PC-3 (cell line): ENCODE data around the gene SECISBP2L. TPM values are rescaled to one million over a fixed set of nuclear protein-coding genes. Genes with fewer than 3 reads are reported as not detected.

Source experiments
- ATAC-seq: fragments of 200-7000 bp; cut with Tn5 transposase; 2 replicates; pipeline ENCODE4 v1.9.1; 2020; ENCODE audit warnings: mild to moderate bottlenecking, moderate library complexity
- BruUV-seq: library from RNA; stranded (reverse); fragments of 400-500 nt; replicated peaks from 2 replicates; lab custom pipeline; 2021; lab: Mats Ljungman, UMichigan
- CTCF ChIA-PET: fragments of 300-600 bp; sonication (Branson Sonifier 250); formaldehyde crosslinking; loops from one replicate; lab custom pipeline; 2022; ENCODE audit warnings: antibody characterized with exemption; lab: Charles Lee
- POLR2A ChIA-PET: fragments of 300-600 bp; sonication (Branson Sonifier 250); formaldehyde crosslinking; loops from one replicate; lab custom pipeline; 2022; ENCODE audit warnings: antibody characterized with exemption; ENCODE audit not compliant: unreplicated experiment; lab: Charles Lee
- DNase-seq: peaks from one replicate; pipeline ENCODE4 v3.0.0-alpha.2; 2015
- H2AFZ ChIP-seq: fragments of 300-600 bp; sonication (generic); 2 replicates; pipeline ENCODE4 v1.6.0; 2016; ENCODE audit warnings: antibody characterized with exemption, low read length
- H3F3A ChIP-seq: fragments of 300-600 bp; sonication (generic); one replicate; pipeline ENCODE4 v1.6.0; 2017; ENCODE audit warnings: antibody characterized with exemption, low read length, control low read depth, mild to moderate bottlenecking; ENCODE audit not compliant: unreplicated experiment
- H3K27ac ChIP-seq: fragments of 300-600 bp; sonication (generic); 2 replicates; pipeline ENCODE4 v1.5.1; 2016; ENCODE audit warnings: mild to moderate bottlenecking, low read length
- H3K27me3 ChIP-seq: fragments of 300-600 bp; sonication (generic); 2 replicates; pipeline ENCODE4 v1.6.1; 2016; ENCODE audit warnings: low read length, mixed read lengths
- H3K36me3 ChIP-seq: fragments of 300-600 bp; sonication (generic); 2 replicates; pipeline ENCODE4 v1.6.1; 2016; ENCODE audit warnings: low read depth, mixed run types, low read length, mixed read lengths
- H3K4me1 ChIP-seq: fragments of 300-600 bp; sonication (generic); 2 replicates; pipeline ENCODE4 v1.5.1; 2016; ENCODE audit warnings: low read length; ENCODE audit not compliant: insufficient read depth
- H3K4me2 ChIP-seq: fragments of 300-600 bp; sonication (generic); 2 replicates; pipeline ENCODE4 v1.6.0; 2016; ENCODE audit warnings: low read length
- H3K4me3 ChIP-seq: fragments of 300-600 bp; sonication (generic); 2 replicates; pipeline ENCODE4 v1.5.1; 2016; ENCODE audit warnings: mild to moderate bottlenecking, low read length, mixed read lengths
- H3K79me2 ChIP-seq: fragments of 300-600 bp; sonication (generic); 2 replicates; pipeline ENCODE4 v1.6.1; 2017; ENCODE audit warnings: low read length, mixed read lengths
- H3K9ac ChIP-seq: fragments of 300-600 bp; sonication (generic); 2 replicates; pipeline ENCODE4 v1.6.0; 2016; ENCODE audit warnings: mild to moderate bottlenecking, low read length
- H3K9me2 ChIP-seq: fragments of 300-600 bp; sonication (generic); replicated peaks from 2 replicates; pipeline ENCODE4 v1.6.1; 2016; ENCODE audit warnings: mixed run types, low read length, mixed read lengths
- H3K9me3 ChIP-seq: fragments of 300-600 bp; sonication (generic); 2 replicates; pipeline ENCODE4 v1.6.1; 2016; ENCODE audit warnings: low read length, mixed read lengths
- H4K20me1 ChIP-seq: fragments of 300-600 bp; sonication (generic); 2 replicates; pipeline ENCODE4 v1.6.1; 2016; ENCODE audit warnings: low read length, mixed read lengths
- EZH2 ChIP-seq: fragments of 300-600 bp; sonication (generic); IDR thresholded peaks from one replicate; pipeline ENCODE4 v1.6.1; 2017; ENCODE audit warnings: antibody characterized with exemption, mild to moderate bottlenecking, low read length; ENCODE audit not compliant: unreplicated experiment
- EZH2phosphoT487 ChIP-seq: fragments of 300-600 bp; sonication (generic); IDR thresholded peaks from 2 replicates; pipeline ENCODE4 v1.6.1; 2018; ENCODE audit warnings: mild to moderate bottlenecking, antibody characterized with exemption, low read length, borderline replicate concordance
- intact Hi-C: fragments of 100-400 bp; cut with micrococcal nuclease; formaldehyde crosslinking; loops from 2 replicates; pipeline ENCODE4 v1.9.0; 2023
- total RNA-seq: library from RNA; depleted of rRNA; stranded (reverse); fragments of >200 nt; gene quantifications from 2 replicates; pipeline ENCODE4 v1.2.3, GENCODE V29; 2014
- TF ChIP-seq, protein P1 (sequence below): fragments of 300-600 bp; sonication (generic); conservative IDR thresholded peaks from 2 replicates; pipeline ENCODE4 v1.5.1; 2017; ENCODE audit warnings: antibody characterized with exemption, low read depth, mild to moderate bottlenecking, low read length

Gene SECISBP2L
- total RNA-seq, 1 experiment from 2014 or later = 18.6 TPM

DNA sequence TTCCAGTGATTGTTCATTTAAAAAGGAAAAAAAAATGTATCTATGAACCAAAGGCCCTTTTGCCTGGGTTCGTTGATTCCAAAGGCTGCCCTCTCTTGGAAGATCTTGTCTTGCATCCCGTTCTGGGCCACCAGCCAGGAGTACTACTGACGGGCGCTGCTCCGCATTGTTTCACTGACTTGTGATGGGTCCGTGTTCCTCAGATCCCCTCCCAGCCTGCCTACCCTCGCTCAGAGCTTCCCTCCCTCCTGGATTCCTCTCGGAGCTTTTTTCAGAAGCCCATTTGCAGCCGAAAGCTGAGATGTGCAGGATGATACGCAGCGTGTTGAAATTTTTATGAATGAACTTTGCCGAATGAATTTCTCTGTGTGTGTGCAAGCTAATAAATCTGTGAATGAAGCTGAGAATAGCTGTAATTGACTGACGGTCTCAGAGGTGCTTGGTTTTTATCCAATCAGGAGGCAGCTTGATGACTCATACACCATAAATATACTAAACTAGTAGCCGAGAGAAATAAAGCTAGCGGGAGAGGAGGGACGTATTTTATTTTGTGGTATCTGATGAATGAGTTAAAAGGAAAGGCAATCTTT lies 82.6 kb downstream of the SECISBP2L start, which contains the start of gene SHC4:
Gene SHC4, minus strand, starts transcription at position 396 of the 590 bp plus-strand sequence. CDS start 904 bp downstream, outside the sequence.
- POLR2A ChIA-PET = interaction anchor here (0.6 kb wide), 3 partner anchors 313 to 1090 kb away, joined by 3 to 5 read pairs (median 4); no protein-coding TSS in a partner anchor
- TF ChIP-seq EZH2phosphoT487 (no peak), EZH2 (no peak)
- TF ChIP-seq, protein P1, sequence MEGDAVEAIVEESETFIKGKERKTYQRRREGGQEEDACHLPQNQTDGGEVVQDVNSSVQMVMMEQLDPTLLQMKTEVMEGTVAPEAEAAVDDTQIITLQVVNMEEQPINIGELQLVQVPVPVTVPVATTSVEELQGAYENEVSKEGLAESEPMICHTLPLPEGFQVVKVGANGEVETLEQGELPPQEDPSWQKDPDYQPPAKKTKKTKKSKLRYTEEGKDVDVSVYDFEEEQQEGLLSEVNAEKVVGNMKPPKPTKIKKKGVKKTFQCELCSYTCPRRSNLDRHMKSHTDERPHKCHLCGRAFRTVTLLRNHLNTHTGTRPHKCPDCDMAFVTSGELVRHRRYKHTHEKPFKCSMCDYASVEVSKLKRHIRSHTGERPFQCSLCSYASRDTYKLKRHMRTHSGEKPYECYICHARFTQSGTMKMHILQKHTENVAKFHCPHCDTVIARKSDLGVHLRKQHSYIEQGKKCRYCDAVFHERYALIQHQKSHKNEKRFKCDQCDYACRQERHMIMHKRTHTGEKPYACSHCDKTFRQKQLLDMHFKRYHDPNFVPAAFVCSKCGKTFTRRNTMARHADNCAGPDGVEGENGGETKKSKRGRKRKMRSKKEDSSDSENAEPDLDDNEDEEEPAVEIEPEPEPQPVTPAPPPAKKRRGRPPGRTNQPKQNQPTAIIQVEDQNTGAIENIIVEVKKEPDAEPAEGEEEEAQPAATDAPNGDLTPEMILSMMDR = peak; percentile 47
- Histone ChIP-seq H3K4me1 (peaks cover 34% of the 10 kb centered on the region), H3F3A (no peaks in the 10 kb centered on the region), H3K79me2 (0 out of 2 replicates have a peak, but pooled peaks cover 5% of the 10 kb centered on the region), H3K36me3 (no peaks in the 10 kb centered on the region), H3K27ac (peak within 1 kb of the TSS; percentile 89), H4K20me1 (no peaks in the 10 kb centered on the region), H2AFZ (peak within 1 kb of the TSS; percentile 89), H3K27me3 (no peaks in the 10 kb centered on the region), H3K9ac (peak within 1 kb of the TSS; percentile 86), H3K9me2 (no peaks in the 10 kb centered on the region), H3K4me2 (peak within 1 kb of the TSS; percentile 97), H3K9me3 (no peaks in the 10 kb centered on the region), H3K4me3 (peak within 1 kb of the TSS; percentile 81)
- no TSS peak for BruUV-seq
- CTCF ChIA-PET = interaction anchor here (0.6 to 1.3 kb wide), 4 partner anchors 24 to 1088 kb away, joined by 3 to 10 read pairs (median 4); no protein-coding TSS in a partner anchor
- ATAC-seq (peak; percentile 48), DNase-seq (peak; percentile 75)
- intact Hi-C loops = loop anchor here (1.0 to 10.0 kb wide), 5 partner anchors 17 to 1181 kb away; no protein-coding TSS in a partner anchor

GRCh38 chr15:48962662-48963523 lies 83.4 kb downstream of the SECISBP2L start:
- H3K4me1 ChIP-seq = peaks cover 34% of the 10 kb centered on the region
- H3K36me3 ChIP-seq = no peaks in the 10 kb centered on the region
- H3K9me3 ChIP-seq = no peaks in the 10 kb centered on the region
- no peaks in the 10 kb centered on the region for H3F3A ChIP-seq
- TSS peak; percentile 52 for BruUV-seq
- intact Hi-C loops = loop anchor here (1.0 to 10.0 kb wide), 4 partner anchors 16 to 1182 kb away; no protein-coding TSS in a partner anchor
- POLR2A ChIA-PET = interaction anchor here (0.6 kb wide), 2 partner anchors 85 to 1091 kb away, joined by 3 to 5 read pairs; no protein-coding TSS in a partner anchor
- CTCF ChIA-PET = interaction anchor here (0.7 to 1.3 kb wide), 2 partner anchors 23 to 338 kb away, joined by 3 to 4 read pairs; no protein-coding TSS in a partner anchor
- DNase-seq (peak; percentile 48), ATAC-seq (peak; percentile 41)
- H4K20me1 ChIP-seq = no peaks in the 10 kb centered on the region
- H3K27ac ChIP-seq = peak overlapping the region; percentile 89
- TF ChIP-seq EZH2 (no peak), EZH2phosphoT487 (no peak)
- TF ChIP-seq, protein P1 = no peak
- H2AFZ ChIP-seq = peak overlapping the region; percentile 89
- no peaks in the 10 kb centered on the region for H3K9me2 ChIP-seq
- H3K4me3 ChIP-seq = peak overlapping the region; percentile 81
- peak overlapping the region; percentile 97 for H3K4me2 ChIP-seq
- H3K9ac ChIP-seq = peak overlapping the region; percentile 86
- no peaks in the 10 kb centered on the region for H3K27me3 ChIP-seq
- 0 out of 2 replicates have a peak, but pooled peaks cover 5% of the 10 kb centered on the region for H3K79me2 ChIP-seq
